Activated CD8-positive, alpha-beta T cell treated with anti-CD3 and anti-CD28 coated beads for 36 hours (primary cell): ENCODE data around the gene PXN. TPM values are rescaled to one million over a fixed set of nuclear protein-coding genes. Genes with fewer than 3 reads are reported as not detected.
A peak's percentile ranks its signal among the peaks of the same experiment; 100 is the strongest.

Experiments used
- ATAC-seq: fragments of 200-7000 bp; cut with Tn5 transposase; one replicate; pipeline ENCODE4 v1.10.0; 2021; ENCODE audit warnings: mild to moderate bottlenecking, moderate library complexity
- CTCF ChIA-PET: fragments of 350-600 bp; sonication (Branson Sonifier 250); formaldehyde crosslinking; loops from one replicate; lab custom pipeline; 2021; ENCODE audit warnings: antibody characterized with exemption; lab: Charles Lee
- POLR2A ChIA-PET: fragments of 350-600 bp; sonication (Branson Sonifier 250); formaldehyde crosslinking; loops from one replicate; lab custom pipeline; 2021; ENCODE audit warnings: antibody characterized with exemption; lab: Charles Lee
- DNase-seq: peaks from one replicate; pipeline ENCODE4 v3.0.0-alpha.2; 2020
- H3K27ac Mint-ChIP-seq: one replicate; pipeline ENCODE4 v1.8.0; 2021; ENCODE audit warnings: mild to moderate bottlenecking, mixed read lengths
- H3K27me3 Mint-ChIP-seq: one replicate; pipeline ENCODE4 v1.8.0; 2021; ENCODE audit warnings: mixed read lengths
- H3K36me3 Mint-ChIP-seq: one replicate; pipeline ENCODE4 v1.8.0; 2021; ENCODE audit warnings: low read depth, mixed read lengths
- H3K4me1 Mint-ChIP-seq: one replicate; pipeline ENCODE4 v1.8.0; 2021; ENCODE audit warnings: low read depth, mixed read lengths
- H3K4me3 Mint-ChIP-seq: one replicate; pipeline ENCODE4 v1.8.0; 2021; ENCODE audit warnings: mild to moderate bottlenecking, moderate library complexity, mixed read lengths
- H3K9me3 Mint-ChIP-seq: one replicate; pipeline ENCODE4 v1.8.0; 2021; ENCODE audit warnings: mixed read lengths
- CTCF ChIP-seq: fragments of 200-600 bp; IDR thresholded peaks from one replicate; pipeline ENCODE4 v1.8.0; 2022; ENCODE audit warnings: antibody characterized with exemption, mild to moderate bottlenecking
- intact Hi-C: fragments of 100-400 bp; cut with micrococcal nuclease; formaldehyde crosslinking; loops from one replicate; pipeline ENCODE4 v1.10.0; 2022
- total RNA-seq, 2 experiments: library from RNA; stranded (reverse); gene quantifications; one replicate each; pipeline ENCODE4 v1.2.3, GENCODE V29; 2021

PXN gene
- total RNA-seq, 2 experiments from 2014 or later: 40.2 to 45.3 TPM

GRCh38 chr12:120175062-120175461 is 90.5 kb downstream of the PXN start:
- intact Hi-C loops: no loop called here
- H3K27me3 Mint-ChIP-seq: no peaks in the 10 kb centered on the region
- H3K4me3 Mint-ChIP-seq: no peak overlapping the region
- POLR2A ChIA-PET: interaction anchor here (1.2 to 4.8 kb wide), 2 partner anchors 25 to 48 kb away, joined by 4 to 36 read pairs; partner anchors contain the start of gene RPLP0
- CTCF ChIA-PET: interaction anchor here (1.1 to 3.6 kb wide), 4 partner anchors 10 to 53 kb away, joined by 3 to 15 read pairs (median 4); no protein-coding TSS in a partner anchor
- no peak for DNase-seq
- H3K36me3 Mint-ChIP-seq: peaks cover 59% of the 10 kb centered on the region
- no peak for ATAC-seq
- no peak for TF ChIP-seq CTCF
- H3K4me1 Mint-ChIP-seq: no peaks in the 10 kb centered on the region
- H3K9me3 Mint-ChIP-seq: no peaks in the 10 kb centered on the region
- no peak overlapping the region for H3K27ac Mint-ChIP-seq

DNA sequence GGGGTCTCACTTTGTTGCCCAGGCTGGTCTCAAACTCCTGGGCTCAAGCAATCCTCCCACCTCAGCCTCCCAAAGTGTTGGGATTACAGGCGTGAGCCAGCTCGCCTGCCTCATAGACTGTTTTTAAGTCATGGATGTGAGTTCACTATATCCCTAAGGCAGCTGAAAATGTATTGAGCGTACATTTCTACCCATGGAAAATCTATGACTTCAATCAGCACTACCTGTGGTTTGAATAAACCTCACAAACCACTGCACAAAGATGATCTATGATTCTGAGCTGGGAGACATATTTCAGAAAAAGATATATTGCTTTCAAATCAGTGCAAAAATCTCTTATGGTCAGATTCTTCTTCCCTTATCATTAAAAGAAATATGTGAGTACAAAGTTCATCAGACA is 93.5 kb downstream of the PXN start:
- Mint-ChIP-seq H3K4me3 (no peak overlapping the region), H3K4me1 (no peaks in the 10 kb centered on the region), H3K36me3 (peaks cover 47% of the 10 kb centered on the region), H3K9me3 (no peaks in the 10 kb centered on the region), H3K27me3 (no peaks in the 10 kb centered on the region), H3K27ac (no peak overlapping the region)
- DNase-seq (no peak), ATAC-seq (no peak)
- POLR2A ChIA-PET: interaction anchor here (0.7 to 4.8 kb wide), 8 partner anchors 8 to 28 kb away, joined by 3 to 36 read pairs (median 3); partner anchors contain the start of genes GCN1 and RPLP0
- no peak for TF ChIP-seq CTCF
- intact Hi-C loops: no loop called here
- CTCF ChIA-PET: interaction anchor here (1.3 to 3.6 kb wide), 4 partner anchors 16 to 56 kb away, joined by 3 to 15 read pairs (median 6); no protein-coding TSS in a partner anchor

DNA sequence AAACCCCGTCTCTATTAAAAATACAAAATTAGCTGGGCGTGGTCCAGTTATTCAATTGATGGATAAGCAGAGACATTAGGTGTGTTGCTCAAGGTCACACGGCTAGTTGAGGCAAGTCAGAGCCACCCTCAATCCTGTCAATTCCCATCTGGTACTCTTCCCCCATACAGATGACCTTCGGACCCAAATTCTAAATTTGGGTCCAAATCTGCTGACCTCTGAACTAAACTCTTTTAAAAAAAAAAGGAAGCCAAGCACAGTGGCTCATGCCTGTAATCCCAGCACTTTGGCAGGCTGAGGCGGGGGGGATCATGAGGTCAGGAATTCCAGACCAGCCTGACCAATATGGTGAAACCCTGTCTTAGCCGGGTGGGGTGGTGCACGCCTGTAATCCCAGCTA is 94.9 kb downstream of the PXN start:
- no peak overlapping the region for H3K27ac Mint-ChIP-seq
- no peak for TF ChIP-seq CTCF
- intact Hi-C loops: no loop called here

GRCh38 chr12:120169946-120170345 is 95.6 kb downstream of the PXN start:
- CTCF ChIA-PET: no interaction called here
- Mint-ChIP-seq H3K27ac (peak overlapping the region; percentile 30), H3K36me3 (peaks cover 38% of the 10 kb centered on the region), H3K4me1 (no peaks in the 10 kb centered on the region), H3K4me3 (no peak overlapping the region), H3K27me3 (no peaks in the 10 kb centered on the region), H3K9me3 (no peaks in the 10 kb centered on the region)
- intact Hi-C loops: no loop called here
- DNase-seq: no peak
- ATAC-seq: no peak
- POLR2A ChIA-PET: interaction anchor here (0.6 to 2.5 kb wide), 11 partner anchors 10 to 123 kb away, joined by 3 to 7 read pairs (median 3); partner anchors contain the start of genes RNU4-1 and RPLP0
- TF ChIP-seq CTCF: no peak

More for the DNA sequence above, 94.9 kb downstream of the PXN start:
- Mint-ChIP-seq H3K9me3 (no peaks in the 10 kb centered on the region), H3K36me3 (peaks cover 41% of the 10 kb centered on the region), H3K4me1 (no peaks in the 10 kb centered on the region), H3K27me3 (no peaks in the 10 kb centered on the region), H3K4me3 (no peak overlapping the region)
- ATAC-seq: no peak
- ChIA-PET POLR2A (interaction anchor here (0.8 to 1.6 kb wide), 5 partner anchors 11 to 52 kb away, joined by 3 to 5 read pairs (median 3); no protein-coding TSS in a partner anchor), CTCF (no interaction called here)
- no peak for DNase-seq

GRCh38 chr12:120168337-120168736 is 97.2 kb downstream of the PXN start:
- H3K9me3 Mint-ChIP-seq: no peaks in the 10 kb centered on the region
- POLR2A ChIA-PET: interaction anchor here (1.0 to 2.5 kb wide), 7 partner anchors 9 to 49 kb away, joined by 3 to 7 read pairs (median 4); partner anchors contain the start of gene RPLP0
- peaks cover 37% of the 10 kb centered on the region for H3K36me3 Mint-ChIP-seq
- H3K27me3 Mint-ChIP-seq: no peaks in the 10 kb centered on the region
- CTCF ChIA-PET: interaction anchor here (1.4 kb wide), 2 partner anchors 10 to 17 kb away, joined by 3 to 4 read pairs; no protein-coding TSS in a partner anchor
- intact Hi-C loops: no loop called here
- no peaks in the 10 kb centered on the region for H3K4me1 Mint-ChIP-seq
- TF ChIP-seq CTCF: no peak
- no peak for DNase-seq
- H3K27ac Mint-ChIP-seq: no peak overlapping the region
- ATAC-seq: no peak
- H3K4me3 Mint-ChIP-seq: no peak overlapping the region
